Activated CD4-positive, alpha-beta T cell treated with anti-CD3 and anti-CD28 coated beads, Interleukin-2, amount 50 U/mL, for 48 hours (primary cell): ENCODE results near the gene TEX47.

Source experiments
- DNase-seq, 2 experiments: peaks; one replicate each; pipeline ENCODE4 v3.0.0-alpha.2; 2020

Gene TEX47

DNA sequence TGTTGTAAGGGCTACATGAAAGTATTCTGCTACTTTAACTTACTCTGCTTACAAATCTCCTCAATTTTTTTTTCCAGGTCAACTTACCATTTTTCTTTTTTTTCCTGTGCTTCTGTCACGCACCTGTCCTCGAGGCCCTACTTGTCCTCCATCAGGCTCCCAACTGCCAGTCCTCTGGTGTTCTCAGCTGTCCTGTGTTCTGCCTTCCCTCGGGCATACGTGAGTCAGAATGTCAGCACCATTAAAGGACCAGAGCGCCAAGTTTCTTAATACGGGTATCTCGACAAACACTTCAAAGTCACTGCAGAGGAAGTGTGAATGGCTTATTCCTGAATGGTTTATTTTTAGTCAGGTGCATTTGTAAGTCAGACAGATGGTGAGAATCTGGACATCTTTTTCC, at the start of gene TEX47:
TEX47 (minus strand) TSS at position 185 of the 400 bp plus-strand sequence. CDS start 795 bp downstream, outside the sequence.
- DNase-seq, result no peak

DNA sequence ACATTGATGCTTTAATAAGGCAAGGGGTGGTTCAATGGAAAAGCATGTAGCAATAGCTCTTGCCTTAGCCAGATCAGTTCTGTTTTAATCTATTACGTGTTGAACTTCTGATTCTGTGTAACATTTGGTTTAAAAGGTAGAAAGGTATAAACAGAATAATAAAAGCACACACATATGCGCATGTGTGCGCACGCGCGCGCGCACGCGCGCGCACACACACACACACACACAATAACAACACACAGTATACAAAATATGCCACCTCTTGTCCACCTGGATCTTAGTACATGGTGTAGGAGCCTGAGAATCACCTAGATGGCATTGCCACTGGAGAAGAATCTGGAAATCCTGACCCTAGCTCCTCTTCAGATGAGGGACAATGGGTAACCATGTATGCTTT, 49.6 kb upstream of the TEX47 start:
- DNase-seq, result no peak

- DNase-seq, result no peak
Measured at GRCh38 chr7:88842201-88842600, 46.7 kb upstream of the TEX47 start.

- DNase-seq, result no peak
Measured at GRCh38 chr7:88835147-88835728, 39.7 kb upstream of the TEX47 start.

GRCh38 chr7:88826222-88826621, 30.7 kb upstream of the TEX47 start:
- no peak for DNase-seq

- DNase-seq, result no peak
Measured at GRCh38 chr7:88818552-88818951, 23.0 kb upstream of the TEX47 start.

GRCh38 chr7:88806280-88807037, 10.9 kb upstream of the TEX47 start:
- no peak for DNase-seq

- DNase-seq, result no peak
Measured at GRCh38 chr7:88801046-88801445, 5.5 kb upstream of the TEX47 start.

GRCh38 chr7:88792361-88792760, 3.2 kb downstream of the TEX47 start:
- DNase-seq, result no peak

GRCh38 chr7:88791891-88792290, 3.6 kb downstream of the TEX47 start:
- no peak for DNase-seq

GRCh38 chr7:88789480-88790064, 6.0 kb downstream of the TEX47 start:
- DNase-seq, result no peak

GRCh38 chr7:88787777-88788176, 7.8 kb downstream of the TEX47 start:
- no peak for DNase-seq

DNA sequence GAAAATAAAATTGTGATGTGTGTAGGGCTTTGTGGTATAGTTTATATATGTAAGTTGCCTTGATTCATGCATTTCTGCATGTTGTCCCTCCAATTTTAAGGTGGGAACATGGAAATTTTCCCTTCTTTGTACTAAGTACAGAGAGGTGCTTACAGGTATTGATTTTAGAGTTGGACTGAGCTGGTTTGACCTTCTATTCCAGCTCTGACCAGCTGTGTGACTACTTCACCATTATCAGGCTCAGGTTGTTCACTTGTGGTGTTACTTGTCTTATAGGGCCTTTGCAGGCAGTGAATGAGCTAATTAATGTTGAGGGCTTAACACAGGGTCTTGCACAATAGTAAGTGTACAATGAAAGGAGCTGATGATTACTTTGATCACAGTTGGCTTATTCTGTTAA, 19.7 kb downstream of the TEX47 start:
- no peak for DNase-seq

- no peak for DNase-seq
Measured at GRCh38 chr7:88772776-88773175, 22.8 kb downstream of the TEX47 start.

GRCh38 chr7:88771417-88771816, 24.1 kb downstream of the TEX47 start:
- DNase-seq, result no peak

- DNase-seq, result no peak
Measured at GRCh38 chr7:88761779-88762178, 33.8 kb downstream of the TEX47 start.

- DNase-seq, result no peak
Measured at GRCh38 chr7:88760136-88760515, 35.4 kb downstream of the TEX47 start.

GRCh38 chr7:88759230-88760135, 36.1 kb downstream of the TEX47 start, which contains the start of gene ZNF804B:
Gene ZNF804B, plus strand, starts transcription at chr7:88759700. Its CDS starts 277 bp downstream, at chr7:88759977.
- DNase-seq, result peak in 1 of 2 experiments; percentile 3

- peak in 1 of 2 experiments; percentile 3 for DNase-seq
Measured at GRCh38 chr7:88758381-88759229, 36.9 kb downstream of the TEX47 start.

GRCh38 chr7:88757371-88757770, 38.2 kb downstream of the TEX47 start:
- DNase-seq, result no peak

DNA sequence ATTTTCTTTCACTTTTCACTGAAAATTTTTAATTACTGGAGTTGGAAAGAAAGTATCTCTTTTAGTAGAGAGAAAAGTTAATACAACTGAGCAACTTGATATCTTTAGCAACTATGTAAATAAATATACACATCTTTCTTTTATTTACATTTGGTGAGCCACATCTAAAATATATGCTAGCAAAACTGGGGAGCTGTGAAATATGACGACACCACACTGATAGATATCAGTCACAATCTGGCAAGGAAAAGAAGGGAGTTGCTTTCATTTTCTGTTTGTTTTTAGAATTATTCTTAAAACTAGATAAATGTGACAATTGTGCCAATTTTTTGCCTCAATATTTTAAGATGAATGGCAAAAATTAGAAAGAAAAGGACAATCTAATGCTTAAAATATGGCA, 38.7 kb downstream of the TEX47 start:
- no peak for DNase-seq

DNA sequence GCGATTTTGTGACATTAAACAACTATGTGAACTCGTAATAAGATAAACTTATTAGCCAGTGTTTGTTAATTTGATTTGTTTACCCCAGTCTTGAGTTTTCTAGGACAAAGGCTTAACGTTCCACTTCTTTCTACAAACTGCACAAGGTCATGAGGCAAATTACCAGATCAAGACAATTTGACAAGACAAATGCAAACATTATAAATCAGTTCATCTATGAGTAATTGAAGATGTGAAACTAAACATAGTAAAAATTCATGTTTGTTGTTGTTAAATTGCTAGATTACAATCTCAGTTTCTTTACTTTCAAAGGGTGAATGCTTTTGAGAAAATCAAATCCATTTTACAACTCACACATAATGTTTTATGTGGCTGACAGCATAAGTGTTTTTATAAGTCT, 49.4 kb downstream of the TEX47 start:
- DNase-seq, result no peak
